ENCODE data around the gene VPS13D. TPM values are rescaled to one million over a fixed set of nuclear protein-coding genes. Genes with fewer than 3 reads are reported as not detected.

The VPS13D gene
- total and polyA plus RNA-seq, 2 experiments from 2014 or later: 10.7 to 34.9 TPM

DNA sequence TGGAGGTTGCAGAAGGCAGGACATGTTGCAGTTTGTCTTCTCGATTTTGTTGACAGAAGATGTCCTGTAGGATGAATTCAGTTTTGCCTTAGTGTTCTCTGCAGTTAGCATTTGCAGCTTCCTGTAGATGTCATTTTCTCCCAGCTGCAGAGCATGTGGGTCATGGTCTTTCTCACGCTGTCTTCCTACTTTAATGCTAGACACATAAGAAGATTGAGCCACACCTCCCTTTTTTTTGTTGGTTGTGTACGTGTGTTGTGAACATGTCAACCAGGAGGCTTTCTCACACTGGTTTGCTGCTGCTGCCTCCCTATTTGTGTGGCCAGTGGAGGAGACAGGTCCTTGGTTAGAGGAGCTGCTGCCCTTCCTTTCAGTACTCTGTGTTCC lies 110.7 kb downstream of the VPS13D start:
- Histone ChIP-seq H4K20me1 (replicated peaks; ENCODE audit: insufficient read depth) (no peaks in the 10 kb centered on the region), H3K27ac (ENCODE audit: low read depth) (no peak overlapping the region), H3K79me2 (replicated peaks; ENCODE audit: insufficient read depth) (no peaks in the 10 kb centered on the region), H3K4me3 (no peak overlapping the region), H3K27me3 (ENCODE audit: insufficient read depth) (no peaks in the 10 kb centered on the region), H3K4me1 (ENCODE audit: insufficient read depth) (0 out of 2 replicates have a peak, but pooled peaks cover 6% of the 10 kb centered on the region), H2AFZ (no peak overlapping the region), H3K9me2 (ENCODE audit: insufficient read depth) (no peaks in the 10 kb centered on the region), H3K4me2 (no peak overlapping the region), H3K36me3 (ENCODE audit: insufficient read depth) (no peaks in the 10 kb centered on the region), H3F3A (replicated peaks; ENCODE audit: low read depth) (no peaks in the 10 kb centered on the region)
- no peak overlapping the region for H3K4me3 Mint-ChIP-seq
- DNase-seq (ENCODE audit: low spot score) (no peak), ATAC-seq (no peak)
- H3K9me3 Mint-ChIP-seq: no peaks in the 10 kb centered on the region
- peaks cover 23% of the 10 kb centered on the region for H3K4me1 Mint-ChIP-seq
- TF ChIP-seq STAT1 (IDR thresholded peaks at IDR 0.05; ENCODE audit: unreplicated experiment) (no peak), ZNF331 (CRISPR knock-in tag; IDR thresholded peaks at IDR 0.05; ENCODE audit: low read depth) (no peak), POLR2AphosphoS5 (IDR thresholded peaks at IDR 0.05; ENCODE audit: low read depth) (no peak), ZNF114 (CRISPR knock-in tag; IDR thresholded peaks at IDR 0.05) (no peak), ETS1 (IDR thresholded peaks at IDR 0.05) (no peak), CREB1 (CRISPR knock-in tag; IDR thresholded peaks at IDR 0.05; ENCODE audit: low read depth) (no peak), JUNB (IDR thresholded peaks at IDR 0.05; ENCODE audit: unreplicated experiment) (no peak), REST (IDR thresholded peaks at IDR 0.05; ENCODE audit: unreplicated experiment) (no peak), EZH2phosphoT487 (IDR thresholded peaks at IDR 0.05; ENCODE audit: unreplicated experiment) (no peak), NANOG (IDR thresholded peaks at IDR 0.05; ENCODE audit: borderline replicate concordance) (no peak)
- TF ChIP-seq, protein P1, sequence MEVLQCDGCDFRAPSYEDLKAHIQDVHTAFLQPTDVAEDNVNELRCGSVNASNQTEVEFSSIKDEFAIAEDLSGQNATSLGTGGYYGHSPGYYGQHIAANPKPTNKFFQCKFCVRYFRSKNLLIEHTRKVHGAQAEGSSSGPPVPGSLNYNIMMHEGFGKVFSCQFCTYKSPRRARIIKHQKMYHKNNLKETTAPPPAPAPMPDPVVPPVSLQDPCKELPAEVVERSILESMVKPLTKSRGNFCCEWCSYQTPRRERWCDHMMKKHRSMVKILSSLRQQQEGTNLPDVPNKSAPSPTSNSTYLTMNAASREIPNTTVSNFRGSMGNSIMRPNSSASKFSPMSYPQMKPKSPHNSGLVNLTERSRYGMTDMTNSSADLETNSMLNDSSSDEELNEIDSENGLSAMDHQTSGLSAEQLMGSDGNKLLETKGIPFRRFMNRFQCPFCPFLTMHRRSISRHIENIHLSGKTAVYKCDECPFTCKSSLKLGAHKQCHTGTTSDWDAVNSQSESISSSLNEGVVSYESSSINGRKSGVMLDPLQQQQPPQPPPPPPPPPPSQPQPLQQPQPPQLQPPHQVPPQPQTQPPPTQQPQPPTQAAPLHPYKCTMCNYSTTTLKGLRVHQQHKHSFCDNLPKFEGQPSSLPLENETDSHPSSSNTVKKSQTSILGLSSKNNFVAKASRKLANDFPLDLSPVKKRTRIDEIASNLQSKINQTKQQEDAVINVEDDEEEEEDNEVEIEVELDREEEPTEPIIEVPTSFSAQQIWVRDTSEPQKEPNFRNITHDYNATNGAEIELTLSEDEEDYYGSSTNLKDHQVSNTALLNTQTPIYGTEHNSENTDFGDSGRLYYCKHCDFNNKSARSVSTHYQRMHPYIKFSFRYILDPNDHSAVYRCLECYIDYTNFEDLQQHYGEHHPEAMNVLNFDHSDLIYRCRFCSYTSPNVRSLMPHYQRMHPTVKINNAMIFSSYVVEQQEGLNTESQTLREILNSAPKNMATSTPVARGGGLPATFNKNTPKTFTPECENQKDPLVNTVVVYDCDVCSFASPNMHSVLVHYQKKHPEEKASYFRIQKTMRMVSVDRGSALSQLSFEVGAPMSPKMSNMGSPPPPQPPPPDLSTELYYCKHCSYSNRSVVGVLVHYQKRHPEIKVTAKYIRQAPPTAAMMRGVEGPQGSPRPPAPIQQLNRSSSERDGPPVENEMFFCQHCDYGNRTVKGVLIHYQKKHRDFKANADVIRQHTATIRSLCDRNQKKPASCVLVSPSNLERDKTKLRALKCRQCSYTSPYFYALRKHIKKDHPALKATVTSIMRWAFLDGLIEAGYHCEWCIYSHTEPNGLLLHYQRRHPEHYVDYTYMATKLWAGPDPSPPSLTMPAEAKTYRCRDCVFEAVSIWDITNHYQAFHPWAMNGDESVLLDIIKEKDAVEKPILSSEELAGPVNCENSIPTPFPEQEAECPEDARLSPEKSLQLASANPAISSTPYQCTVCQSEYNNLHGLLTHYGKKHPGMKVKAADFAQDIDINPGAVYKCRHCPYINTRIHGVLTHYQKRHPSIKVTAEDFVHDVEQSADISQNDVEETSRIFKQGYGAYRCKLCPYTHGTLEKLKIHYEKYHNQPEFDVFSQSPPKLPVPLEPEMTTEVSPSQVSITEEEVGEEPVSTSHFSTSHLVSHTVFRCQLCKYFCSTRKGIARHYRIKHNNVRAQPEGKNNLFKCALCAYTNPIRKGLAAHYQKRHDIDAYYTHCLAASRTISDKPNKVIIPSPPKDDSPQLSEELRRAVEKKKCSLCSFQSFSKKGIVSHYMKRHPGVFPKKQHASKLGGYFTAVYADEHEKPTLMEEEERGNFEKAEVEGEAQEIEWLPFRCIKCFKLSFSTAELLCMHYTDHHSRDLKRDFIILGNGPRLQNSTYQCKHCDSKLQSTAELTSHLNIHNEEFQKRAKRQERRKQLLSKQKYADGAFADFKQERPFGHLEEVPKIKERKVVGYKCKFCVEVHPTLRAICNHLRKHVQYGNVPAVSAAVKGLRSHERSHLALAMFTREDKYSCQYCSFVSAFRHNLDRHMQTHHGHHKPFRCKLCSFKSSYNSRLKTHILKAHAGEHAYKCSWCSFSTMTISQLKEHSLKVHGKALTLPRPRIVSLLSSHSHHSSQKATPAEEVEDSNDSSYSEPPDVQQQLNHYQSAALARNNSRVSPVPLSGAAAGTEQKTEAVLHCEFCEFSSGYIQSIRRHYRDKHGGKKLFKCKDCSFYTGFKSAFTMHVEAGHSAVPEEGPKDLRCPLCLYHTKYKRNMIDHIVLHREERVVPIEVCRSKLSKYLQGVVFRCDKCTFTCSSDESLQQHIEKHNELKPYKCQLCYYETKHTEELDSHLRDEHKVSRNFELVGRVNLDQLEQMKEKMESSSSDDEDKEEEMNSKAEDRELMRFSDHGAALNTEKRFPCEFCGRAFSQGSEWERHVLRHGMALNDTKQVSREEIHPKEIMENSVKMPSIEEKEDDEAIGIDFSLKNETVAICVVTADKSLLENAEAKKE (CRISPR knock-in tag; IDR thresholded peaks at IDR 0.05): no peak
- TF ChIP-seq, protein P2, sequence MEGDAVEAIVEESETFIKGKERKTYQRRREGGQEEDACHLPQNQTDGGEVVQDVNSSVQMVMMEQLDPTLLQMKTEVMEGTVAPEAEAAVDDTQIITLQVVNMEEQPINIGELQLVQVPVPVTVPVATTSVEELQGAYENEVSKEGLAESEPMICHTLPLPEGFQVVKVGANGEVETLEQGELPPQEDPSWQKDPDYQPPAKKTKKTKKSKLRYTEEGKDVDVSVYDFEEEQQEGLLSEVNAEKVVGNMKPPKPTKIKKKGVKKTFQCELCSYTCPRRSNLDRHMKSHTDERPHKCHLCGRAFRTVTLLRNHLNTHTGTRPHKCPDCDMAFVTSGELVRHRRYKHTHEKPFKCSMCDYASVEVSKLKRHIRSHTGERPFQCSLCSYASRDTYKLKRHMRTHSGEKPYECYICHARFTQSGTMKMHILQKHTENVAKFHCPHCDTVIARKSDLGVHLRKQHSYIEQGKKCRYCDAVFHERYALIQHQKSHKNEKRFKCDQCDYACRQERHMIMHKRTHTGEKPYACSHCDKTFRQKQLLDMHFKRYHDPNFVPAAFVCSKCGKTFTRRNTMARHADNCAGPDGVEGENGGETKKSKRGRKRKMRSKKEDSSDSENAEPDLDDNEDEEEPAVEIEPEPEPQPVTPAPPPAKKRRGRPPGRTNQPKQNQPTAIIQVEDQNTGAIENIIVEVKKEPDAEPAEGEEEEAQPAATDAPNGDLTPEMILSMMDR (conservative IDR thresholded peaks at IDR 0.05; ENCODE audit: low read depth in 2 of 2): no peak
- H3K36me3 Mint-ChIP-seq (ENCODE audit: low read depth): peaks cover 7% of the 10 kb centered on the region
- no peaks in the 10 kb centered on the region for H3K27me3 Mint-ChIP-seq (ENCODE audit: insufficient read depth, low read depth, poor library complexity)
- H3K27ac Mint-ChIP-seq: no peak overlapping the region

All from GM23338 (cell line).